K562 (cell line): ENCODE results near the gene POLR1C. TPM values are rescaled to one million over a fixed set of nuclear protein-coding genes. Genes with fewer than 3 reads are reported as not detected.
A peak's percentile ranks its signal among the peaks of the same experiment; 100 is the strongest.

Source experiments
- CTCF ChIP-seq, 3 experiments: IDR thresholded peaks in 2 of 3; conservative IDR thresholded peaks in 1 of 3; 2 replicates each; pipeline ENCODE4 v1.5.1; 2011 to 2012; ENCODE audit warnings: low read length in 3 of 3, mild to moderate bottlenecking in 3 of 3, control low read depth in 2 of 3, improper control_type of control experiment in 1 of 3, inconsistent platforms in 1 of 3, low read depth in 1 of 3, mixed read lengths in 1 of 3, moderate library complexity in 1 of 3; ENCODE audit not compliant: insufficient read depth in 2 of 3
- EGR1 ChIP-seq: fragments of 450-650 bp; conservative IDR thresholded peaks from 2 replicates; pipeline ENCODE4 v1.6.1; 2017; ENCODE audit warnings: mild to moderate bottlenecking
- EP400 ChIP-seq: fragments of 450-650 bp; IDR thresholded peaks from 2 replicates; pipeline ENCODE4 v1.6.1; 2017; ENCODE audit warnings: antibody characterized with exemption, mild to moderate bottlenecking, moderate library complexity
- GTF2E2 ChIP-seq: fragments of 200-800 bp; sonication (Bioruptor generic); IDR thresholded peaks from 2 replicates; pipeline ENCODE4 v1.6.1; 2016; ENCODE audit warnings: missing genetic modification characterization, missing compliant biosample characterization
- POLR2H ChIP-seq: IDR thresholded peaks from 2 replicates; pipeline ENCODE4 v1.6.1; 2016; ENCODE audit warnings: missing genetic modification characterization, low read depth, mild to moderate bottlenecking, control low read depth, missing compliant biosample characterization, moderate library complexity
- SMAD3 ChIP-seq: fragments of 450-650 bp; formaldehyde crosslinking; conservative IDR thresholded peaks from 2 replicates; pipeline ENCODE4 v1.4.0; 2020; ENCODE audit warnings: mild to moderate bottlenecking
- TCF7L2 ChIP-seq: fragments of 150-350 bp; IDR thresholded peaks from 2 replicates; pipeline ENCODE4 v1.6.1; 2016; ENCODE audit warnings: low read depth, mild to moderate bottlenecking, low read length, moderate library complexity
- THRAP3 ChIP-seq: fragments of 450-650 bp; IDR thresholded peaks from 2 replicates; pipeline ENCODE4 v1.6.1; 2016; ENCODE audit warnings: mild to moderate bottlenecking, inconsistent platforms, borderline replicate concordance
- TOE1 ChIP-seq, 2 experiments: fragments of 450-650 bp in 1 of 2; sonication (generic) in 1 of 2; formaldehyde crosslinking in 1 of 2; IDR thresholded peaks; 2 replicates each; pipeline versions ENCODE4 v1.7.1 to v1.8.0; 2016 to 2022; ENCODE audit warnings: borderline replicate concordance in 2 of 2, mild to moderate bottlenecking in 2 of 2, antibody characterized with exemption in 1 of 2, inconsistent platforms in 1 of 2, low read depth in 1 of 2, missing genetic modification reagents in 1 of 2, moderate library complexity in 1 of 2
- XRCC5 ChIP-seq: fragments of 200-400 bp; formaldehyde crosslinking; IDR thresholded peaks from 2 replicates; pipeline ENCODE4 v1.6.1; 2017; ENCODE audit warnings: low read depth, mild to moderate bottlenecking, low read length
- ZNF436 ChIP-seq: fragments of 250-450, 450-650 bp; sonication (Bioruptor Pico); formaldehyde crosslinking; IDR thresholded peaks from 2 replicates; pipeline ENCODE4 v1.7.0; 2020; ENCODE audit warnings: mild to moderate bottlenecking
- polyA plus RNA-seq, 8 experiments: library from polyadenylated mRNA; depleted of rRNA in 4 of 8; stranded (reverse) in 5 of 8; unstranded in 3 of 8; fragments of >200 nt; fragmentation: Nextera tagmentation in 2 of 8; fragmentation: Illumina TruSeq in 1 of 8; extraction: Ambion mirVana in 2 of 8; extraction: Trizol in 1 of 8; gene quantifications; 2 replicates each; pipeline versions ENCODE4 v1.2.1 to v1.2.3, GENCODE V29; 2011 to 2014; ENCODE audit warnings: inconsistent platforms in 1 of 8, missing spikeins in 1 of 8
- total RNA-seq, 7 experiments: library from RNA; depleted of rRNA in 6 of 7; stranded (reverse); fragments of >200 nt in 6 of 7; fragmentation: Illumina TruSeq in 2 of 7; extraction: Trizol in 2 of 7; gene quantifications; 2 replicates each; pipeline versions ENCODE4 v1.2.1 to v1.2.3, GENCODE V29; 2011 to 2021; ENCODE audit warnings: low replicate concordance in 1 of 7
- TF ChIP-seq, protein P1 (sequence below), 2 experiments: fragments of 250-450 bp in 1 of 2; fragments of 450-650 bp in 1 of 2; sonication (Bioruptor Pico) in 1 of 2; IDR thresholded peaks; 2 replicates each; pipeline versions ENCODE4 v1.6.1 to v1.8.0; 2016 to 2021; ENCODE audit warnings: mild to moderate bottlenecking in 2 of 2, moderate library complexity in 2 of 2, missing compliant biosample characterization in 1 of 2, missing genetic modification characterization in 1 of 2
- TF ChIP-seq, protein P2 (sequence below): fragments of 450-650 bp; formaldehyde crosslinking; IDR thresholded peaks from 2 replicates; pipeline ENCODE4 v1.4.0; 2020; ENCODE audit warnings: mild to moderate bottlenecking, moderate library complexity
- TF ChIP-seq, protein P3 (sequence below): sonication (generic); formaldehyde crosslinking; IDR thresholded peaks from 2 replicates; pipeline ENCODE4 v1.8.0; 2023; ENCODE audit warnings: mild to moderate bottlenecking, missing genetic modification reagents

The POLR1C gene
- total and polyA plus RNA-seq, 9 of the 15 experiments (the other 6 are each of a cell fraction or from before 2014, with no cell fraction given), result 83.5 to 429 (median 120) TPM

DNA sequence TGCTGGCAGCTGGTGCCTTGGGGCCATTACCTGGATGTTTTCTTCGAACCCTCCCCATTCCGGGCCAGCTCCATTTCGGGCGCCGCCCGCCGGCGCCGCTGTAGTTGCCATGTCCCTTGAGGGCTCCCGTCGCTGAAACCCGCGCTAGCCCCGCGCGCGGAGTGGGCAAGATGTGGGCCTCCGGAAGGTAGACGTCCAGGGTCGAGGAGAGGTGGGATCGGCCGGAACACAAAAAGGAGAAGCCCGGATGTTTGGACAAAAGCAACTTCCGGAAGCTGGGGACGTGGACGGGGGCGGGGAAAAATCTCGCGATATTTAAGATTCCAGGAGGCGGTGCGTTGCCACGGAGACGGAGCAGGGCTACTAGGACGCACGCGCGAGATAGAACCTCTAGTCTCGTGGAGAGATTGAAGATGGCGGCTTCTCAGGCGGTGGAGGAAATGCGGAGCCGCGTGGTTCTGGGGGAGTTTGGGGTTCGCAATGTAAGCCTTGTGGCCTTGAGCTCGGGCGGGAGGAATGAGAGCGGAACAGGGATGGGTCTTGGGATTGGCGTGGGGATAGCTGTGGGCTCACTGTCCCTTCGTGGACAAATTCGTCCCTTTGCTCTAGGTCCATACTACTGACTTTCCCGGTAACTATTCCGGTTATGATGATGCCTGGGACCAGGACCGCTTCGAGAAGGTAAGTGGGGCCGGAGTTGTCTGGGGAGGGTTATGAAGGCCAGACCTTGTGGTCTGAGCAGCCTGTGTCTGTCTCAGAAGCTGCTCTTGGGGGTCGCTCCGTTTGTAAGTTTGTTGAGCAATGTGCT is at the start of gene POLR1C, which contains the start of gene YIPF3 (continued):
- TF ChIP-seq GTF2E2 (tag) (peak; percentile 90), CTCF (IDR thresholded peaks at IDR 0.05 in 2 of 3, conservative IDR thresholded peaks at IDR 0.05 in 1 of 3; ENCODE audit: insufficient read depth in 2 of 3, low read depth in 1 of 3, low read length in 3 of 3) (peak in 2 of 3 experiments; percentile 9 to 26; a peak in 2 of 6 replicates), TCF7L2 (no peak), XRCC5 (0 out of 2 replicates have a peak, but pooled peaks have one; percentile 52), SMAD3 (CRISPR knock-in tag) (no peak), THRAP3 (peak; percentile 53; the same call in 1 of the 2 replicates), EP400 (peak; percentile 99), ZNF436 (CRISPR knock-in tag) (no peak), TOE1 (IDR thresholded peaks at IDR 0.05; ENCODE audit: borderline replicate concordance) (peak; percentile 26), TOE1 (CRISPR knock-in tag; IDR thresholded peaks at IDR 0.05; ENCODE audit: borderline replicate concordance, low read depth) (no peak; the same call in 1 of the 2 replicates), EGR1 (peak; percentile 97), POLR2H (tag) (peak; percentile 92)
- TF ChIP-seq, protein P1, sequence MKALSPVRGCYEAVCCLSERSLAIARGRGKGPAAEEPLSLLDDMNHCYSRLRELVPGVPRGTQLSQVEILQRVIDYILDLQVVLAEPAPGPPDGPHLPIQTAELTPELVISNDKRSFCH (CRISPR knock-in tag; IDR thresholded peaks at IDR 0.05), result no peak
- TF ChIP-seq, protein P1 (tag; IDR thresholded peaks at IDR 0.05), result peak; percentile 12; the same call in 1 of the 2 replicates
- TF ChIP-seq, protein P2, sequence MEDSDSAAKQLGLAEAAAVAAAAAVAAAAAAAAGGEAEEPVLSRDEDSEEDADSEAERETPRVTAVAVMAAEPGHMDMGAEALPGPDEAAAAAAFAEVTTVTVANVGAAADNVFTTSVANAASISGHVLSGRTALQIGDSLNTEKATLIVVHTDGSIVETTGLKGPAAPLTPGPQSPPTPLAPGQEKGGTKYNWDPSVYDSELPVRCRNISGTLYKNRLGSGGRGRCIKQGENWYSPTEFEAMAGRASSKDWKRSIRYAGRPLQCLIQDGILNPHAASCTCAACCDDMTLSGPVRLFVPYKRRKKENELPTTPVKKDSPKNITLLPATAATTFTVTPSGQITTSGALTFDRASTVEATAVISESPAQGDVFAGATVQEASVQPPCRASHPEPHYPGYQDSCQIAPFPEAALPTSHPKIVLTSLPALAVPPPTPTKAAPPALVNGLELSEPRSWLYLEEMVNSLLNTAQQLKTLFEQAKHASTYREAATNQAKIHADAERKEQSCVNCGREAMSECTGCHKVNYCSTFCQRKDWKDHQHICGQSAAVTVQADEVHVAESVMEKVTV (CRISPR knock-in tag), result no peak
- TF ChIP-seq, protein P3, sequence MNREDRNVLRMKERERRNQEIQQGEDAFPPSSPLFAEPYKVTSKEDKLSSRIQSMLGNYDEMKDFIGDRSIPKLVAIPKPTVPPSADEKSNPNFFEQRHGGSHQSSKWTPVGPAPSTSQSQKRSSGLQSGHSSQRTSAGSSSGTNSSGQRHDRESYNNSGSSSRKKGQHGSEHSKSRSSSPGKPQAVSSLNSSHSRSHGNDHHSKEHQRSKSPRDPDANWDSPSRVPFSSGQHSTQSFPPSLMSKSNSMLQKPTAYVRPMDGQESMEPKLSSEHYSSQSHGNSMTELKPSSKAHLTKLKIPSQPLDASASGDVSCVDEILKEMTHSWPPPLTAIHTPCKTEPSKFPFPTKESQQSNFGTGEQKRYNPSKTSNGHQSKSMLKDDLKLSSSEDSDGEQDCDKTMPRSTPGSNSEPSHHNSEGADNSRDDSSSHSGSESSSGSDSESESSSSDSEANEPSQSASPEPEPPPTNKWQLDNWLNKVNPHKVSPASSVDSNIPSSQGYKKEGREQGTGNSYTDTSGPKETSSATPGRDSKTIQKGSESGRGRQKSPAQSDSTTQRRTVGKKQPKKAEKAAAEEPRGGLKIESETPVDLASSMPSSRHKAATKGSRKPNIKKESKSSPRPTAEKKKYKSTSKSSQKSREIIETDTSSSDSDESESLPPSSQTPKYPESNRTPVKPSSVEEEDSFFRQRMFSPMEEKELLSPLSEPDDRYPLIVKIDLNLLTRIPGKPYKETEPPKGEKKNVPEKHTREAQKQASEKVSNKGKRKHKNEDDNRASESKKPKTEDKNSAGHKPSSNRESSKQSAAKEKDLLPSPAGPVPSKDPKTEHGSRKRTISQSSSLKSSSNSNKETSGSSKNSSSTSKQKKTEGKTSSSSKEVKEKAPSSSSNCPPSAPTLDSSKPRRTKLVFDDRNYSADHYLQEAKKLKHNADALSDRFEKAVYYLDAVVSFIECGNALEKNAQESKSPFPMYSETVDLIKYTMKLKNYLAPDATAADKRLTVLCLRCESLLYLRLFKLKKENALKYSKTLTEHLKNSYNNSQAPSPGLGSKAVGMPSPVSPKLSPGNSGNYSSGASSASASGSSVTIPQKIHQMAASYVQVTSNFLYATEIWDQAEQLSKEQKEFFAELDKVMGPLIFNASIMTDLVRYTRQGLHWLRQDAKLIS, result peak; percentile 92
